ENCODE measurements around the gene TANK. TPM values are rescaled to one million over a fixed set of nuclear protein-coding genes. Genes with fewer than 3 reads are reported as not detected.
"Not testable (repeated sequence)": the region's sequence is repeated elsewhere in the genome, so short reads cannot be mapped to it uniquely, and the experiment has no call there.

TANK gene
- total and polyA plus RNA-seq, 4 donors: 35.2 to 144 (median 61.0) TPM

DNA sequence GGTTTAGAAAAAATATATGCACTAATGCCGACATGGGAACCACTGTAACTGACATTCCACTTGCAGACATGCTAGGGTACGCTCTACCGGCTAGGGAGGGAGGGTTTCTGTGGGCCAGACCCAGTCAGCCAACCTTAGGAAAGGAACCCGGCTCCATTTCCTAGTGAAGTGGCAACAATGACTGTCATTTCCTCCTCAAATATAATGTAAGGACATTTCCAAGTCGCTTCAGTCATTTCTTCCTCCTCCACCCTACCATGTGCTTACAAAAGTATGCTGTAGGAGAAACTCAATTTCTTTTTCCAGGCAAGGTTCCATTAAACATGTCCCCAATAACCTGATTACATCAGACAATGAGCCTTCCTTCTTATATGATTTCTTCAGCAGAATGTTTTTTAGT, 83.7 kb downstream of the TANK start:
- no peaks in the 10 kb centered on the region for H3K9me3 ChIP-seq (ENCODE audit: control insufficient read depth in 4 of 4, insufficient read depth in 3 of 4, low read length in 3 of 4)
- DNase-seq (peak in 1 of 3 donors; percentile 15), ATAC-seq (ENCODE audit: insufficient read depth, low FRiP score) (no peak)
- TF ChIP-seq, protein P1, sequence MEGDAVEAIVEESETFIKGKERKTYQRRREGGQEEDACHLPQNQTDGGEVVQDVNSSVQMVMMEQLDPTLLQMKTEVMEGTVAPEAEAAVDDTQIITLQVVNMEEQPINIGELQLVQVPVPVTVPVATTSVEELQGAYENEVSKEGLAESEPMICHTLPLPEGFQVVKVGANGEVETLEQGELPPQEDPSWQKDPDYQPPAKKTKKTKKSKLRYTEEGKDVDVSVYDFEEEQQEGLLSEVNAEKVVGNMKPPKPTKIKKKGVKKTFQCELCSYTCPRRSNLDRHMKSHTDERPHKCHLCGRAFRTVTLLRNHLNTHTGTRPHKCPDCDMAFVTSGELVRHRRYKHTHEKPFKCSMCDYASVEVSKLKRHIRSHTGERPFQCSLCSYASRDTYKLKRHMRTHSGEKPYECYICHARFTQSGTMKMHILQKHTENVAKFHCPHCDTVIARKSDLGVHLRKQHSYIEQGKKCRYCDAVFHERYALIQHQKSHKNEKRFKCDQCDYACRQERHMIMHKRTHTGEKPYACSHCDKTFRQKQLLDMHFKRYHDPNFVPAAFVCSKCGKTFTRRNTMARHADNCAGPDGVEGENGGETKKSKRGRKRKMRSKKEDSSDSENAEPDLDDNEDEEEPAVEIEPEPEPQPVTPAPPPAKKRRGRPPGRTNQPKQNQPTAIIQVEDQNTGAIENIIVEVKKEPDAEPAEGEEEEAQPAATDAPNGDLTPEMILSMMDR (IDR thresholded peaks at IDR 0.05; ENCODE audit: control extremely low read depth, extremely low read depth): no peak
- H3K36me3 ChIP-seq (ENCODE audit: control insufficient read depth in 4 of 4, insufficient read depth in 4 of 4, low read length in 4 of 4): no peaks in the 10 kb centered on the region
- H3K4me3 ChIP-seq: no peak overlapping the region
- no peak overlapping the region for H3K9ac ChIP-seq (ENCODE audit: insufficient read depth in 1 of 2, low read length in 2 of 2)
- peaks cover 0 to 6% (median 3%) of the 10 kb centered on the region in 3 donors for H3K27me3 ChIP-seq (ENCODE audit: control insufficient read depth in 3 of 3, insufficient read depth in 3 of 3, low read length in 2 of 3)
- H3K27ac ChIP-seq (ENCODE audit: low read depth in 1 of 2, low read length in 1 of 2): no peak overlapping the region
- peaks cover 0 to 13% (median 0%) of the 10 kb centered on the region in 5 donors for H3K4me1 ChIP-seq (ENCODE audit: control insufficient read depth in 5 of 5, insufficient read depth in 5 of 5, low read length in 5 of 5)
- WGBS, 2 donors: 52 to 55% methylated on average over 5 of the region's 5 CpGs

DNA sequence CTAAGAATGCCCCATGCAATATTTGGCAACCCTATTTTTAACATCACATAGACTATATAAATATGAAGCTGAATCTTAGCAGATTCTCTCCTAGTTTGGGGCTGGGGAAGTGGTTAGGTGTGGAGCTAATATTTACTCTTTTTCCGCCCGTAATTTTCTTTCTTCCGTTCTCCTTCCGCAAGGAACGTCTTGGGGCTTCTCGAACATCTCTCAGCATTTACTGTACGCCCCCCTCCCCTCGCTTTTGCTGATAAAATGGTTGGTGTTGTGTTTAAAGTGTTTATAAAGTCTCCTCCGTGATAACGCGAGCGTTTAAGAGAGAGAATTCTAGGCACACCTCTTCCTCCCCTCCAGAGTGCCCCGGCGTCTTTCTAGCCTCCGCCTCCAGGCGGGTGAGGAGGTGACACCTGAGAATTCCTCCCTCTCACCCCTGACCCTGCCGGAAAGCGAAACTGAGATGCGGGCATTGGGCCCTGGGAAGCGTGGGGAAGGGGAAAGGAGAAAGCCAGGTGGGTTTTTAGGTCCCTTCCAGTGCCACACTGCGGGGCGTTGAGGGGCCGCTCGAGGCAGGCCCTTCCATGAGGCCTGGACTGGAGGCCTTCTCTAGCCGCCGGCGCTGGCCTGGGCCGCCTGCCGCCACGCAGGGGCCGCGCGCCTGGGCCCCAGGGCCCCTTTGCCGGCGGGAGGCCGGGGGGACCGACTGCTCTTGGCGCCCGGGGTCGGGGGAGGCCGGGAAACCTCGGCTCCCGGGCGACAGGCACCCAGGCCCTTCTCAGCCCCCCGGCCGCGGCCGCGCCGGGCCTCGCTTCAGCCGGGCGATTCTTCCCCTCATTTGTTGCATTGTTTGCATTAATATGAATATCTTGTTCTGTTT, 84.4 kb downstream of the TANK start:
- ATAC-seq (ENCODE audit: insufficient read depth, low FRiP score) (peak; percentile 92), DNase-seq (peak; percentile 53 to 69 (median 57))
- H3K9me3 ChIP-seq (ENCODE audit: control insufficient read depth in 4 of 4, insufficient read depth in 3 of 4, low read length in 3 of 4); H3K27me3 ChIP-seq (ENCODE audit: control insufficient read depth in 3 of 3, insufficient read depth in 3 of 3, low read length in 2 of 3); H3K36me3 ChIP-seq (ENCODE audit: control insufficient read depth in 4 of 4, insufficient read depth in 4 of 4, low read length in 4 of 4): not testable (repeated sequence)
- peak overlapping the region; percentile 52 for H3K4me3 ChIP-seq
- H3K4me1 ChIP-seq (ENCODE audit: control insufficient read depth in 5 of 5, insufficient read depth in 5 of 5, low read length in 5 of 5): peaks cover 0 to 13% (median 0%) of the 10 kb centered on the region in 5 donors
- 20 to 32% methylated on average over 33 to 50 of the region's 53 CpGs for whole genome bisulfite sequencing, 2 donors
- H3K9ac ChIP-seq (ENCODE audit: insufficient read depth in 1 of 2, low read length in 2 of 2): peak overlapping the region in 1 of 2 donors; percentile 55
- peak overlapping the region in 1 of 2 donors; percentile 89 for H3K27ac ChIP-seq (ENCODE audit: low read depth in 1 of 2, low read length in 1 of 2)

DNA sequence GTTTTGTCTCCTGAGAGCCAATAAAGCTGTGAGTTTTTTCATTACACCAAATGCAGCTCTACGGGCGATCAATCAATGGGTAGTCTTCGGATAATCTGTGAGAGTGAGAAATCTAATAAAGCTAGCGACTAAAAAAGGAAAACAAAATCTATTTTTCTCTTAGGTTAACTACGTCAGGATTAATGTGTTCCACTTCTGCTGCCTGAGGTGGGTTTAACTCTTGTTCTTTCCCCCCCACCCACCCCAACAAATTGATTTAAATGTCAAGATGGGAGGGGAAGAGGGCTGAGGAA, 85.0 kb downstream of the TANK start:
- no peak overlapping the region for H3K27ac ChIP-seq (ENCODE audit: low read depth in 1 of 2, low read length in 1 of 2)
- peaks cover 0 to 13% (median 0%) of the 10 kb centered on the region in 5 donors for H3K4me1 ChIP-seq (ENCODE audit: control insufficient read depth in 5 of 5, insufficient read depth in 5 of 5, low read length in 5 of 5)
- H3K4me3 ChIP-seq: peak overlapping the region; percentile 52
- no peak overlapping the region for H3K9ac ChIP-seq (ENCODE audit: insufficient read depth in 1 of 2, low read length in 2 of 2)
- WGBS, 2 donors: 33 to 53% methylated on average over 5 of the region's 5 CpGs
- no peaks in the 10 kb centered on the region for H3K9me3 ChIP-seq (ENCODE audit: control insufficient read depth in 4 of 4, insufficient read depth in 3 of 4, low read length in 3 of 4)
- no peaks in the 10 kb centered on the region for H3K36me3 ChIP-seq (ENCODE audit: control insufficient read depth in 4 of 4, insufficient read depth in 4 of 4, low read length in 4 of 4)
- DNase-seq (peak in 1 of 3 donors; percentile 8), ATAC-seq (ENCODE audit: insufficient read depth, low FRiP score) (no peak)
- H3K27me3 ChIP-seq (ENCODE audit: control insufficient read depth in 3 of 3, insufficient read depth in 3 of 3, low read length in 2 of 3): peaks cover 0 to 9% (median 5%) of the 10 kb centered on the region in 3 donors
- TF ChIP-seq, protein P1 (IDR thresholded peaks at IDR 0.05; ENCODE audit: control extremely low read depth, extremely low read depth): no peak

DNA sequence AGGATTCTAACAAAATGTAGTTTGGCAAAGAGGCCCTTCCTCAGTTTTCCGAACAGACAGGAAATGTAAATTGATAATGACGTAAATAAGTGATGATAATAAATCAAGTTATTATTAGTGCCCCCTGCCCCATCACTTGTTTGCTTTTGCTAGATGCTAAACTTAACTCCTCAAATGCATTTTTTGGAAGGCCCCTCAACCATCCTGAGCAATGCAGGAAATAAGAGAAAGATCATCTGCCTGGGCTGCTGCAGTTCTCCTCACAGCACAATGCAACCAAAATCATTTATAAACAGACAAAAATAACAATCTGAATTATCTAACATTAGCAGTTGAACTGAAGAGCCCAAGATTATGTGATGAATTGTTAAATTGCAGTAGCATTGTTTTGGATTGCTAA, 85.4 kb downstream of the TANK start:
- Histone ChIP-seq H3K9ac (ENCODE audit: insufficient read depth in 1 of 2, low read length in 2 of 2) (no peak overlapping the region), H3K27ac (ENCODE audit: low read depth in 1 of 2, low read length in 1 of 2) (no peak overlapping the region), H3K4me1 (ENCODE audit: control insufficient read depth in 5 of 5, insufficient read depth in 5 of 5, low read length in 5 of 5) (peaks cover 0 to 13% (median 0%) of the 10 kb centered on the region in 5 donors), H3K36me3 (ENCODE audit: control insufficient read depth in 4 of 4, insufficient read depth in 4 of 4, low read length in 4 of 4) (no peaks in the 10 kb centered on the region), H3K4me3 (no peak overlapping the region), H3K27me3 (ENCODE audit: control insufficient read depth in 3 of 3, insufficient read depth in 3 of 3, low read length in 2 of 3) (peaks cover 0 to 9% (median 5%) of the 10 kb centered on the region in 3 donors), H3K9me3 (ENCODE audit: control insufficient read depth in 4 of 4, insufficient read depth in 3 of 4, low read length in 3 of 4) (no peaks in the 10 kb centered on the region)
- TF ChIP-seq, protein P1 (IDR thresholded peaks at IDR 0.05; ENCODE audit: control extremely low read depth, extremely low read depth): no peak
- DNase-seq: peak in 1 of 3 donors; percentile 8
- no peak for ATAC-seq (ENCODE audit: insufficient read depth, low FRiP score)
- 46 to 52% methylated on average over 2 of the region's 2 CpGs for WGBS, 2 donors
